Activated gamma-delta T cell treated with anti-CD3 and anti-CD28 coated beads, Interleukin-2, amount 50 U/mL, for 16 hours (primary cell): ENCODE measurements around the gene TMEM217.
"Not testable (repeated sequence)": the region's sequence is repeated elsewhere in the genome, so short reads cannot be mapped to it uniquely, and the experiment has no call there.

Source experiments
- DNase-seq: peaks from one replicate; pipeline ENCODE4 v3.0.0-alpha.2; 2020; ENCODE audit warnings: low read depth

TMEM217 gene

DNA sequence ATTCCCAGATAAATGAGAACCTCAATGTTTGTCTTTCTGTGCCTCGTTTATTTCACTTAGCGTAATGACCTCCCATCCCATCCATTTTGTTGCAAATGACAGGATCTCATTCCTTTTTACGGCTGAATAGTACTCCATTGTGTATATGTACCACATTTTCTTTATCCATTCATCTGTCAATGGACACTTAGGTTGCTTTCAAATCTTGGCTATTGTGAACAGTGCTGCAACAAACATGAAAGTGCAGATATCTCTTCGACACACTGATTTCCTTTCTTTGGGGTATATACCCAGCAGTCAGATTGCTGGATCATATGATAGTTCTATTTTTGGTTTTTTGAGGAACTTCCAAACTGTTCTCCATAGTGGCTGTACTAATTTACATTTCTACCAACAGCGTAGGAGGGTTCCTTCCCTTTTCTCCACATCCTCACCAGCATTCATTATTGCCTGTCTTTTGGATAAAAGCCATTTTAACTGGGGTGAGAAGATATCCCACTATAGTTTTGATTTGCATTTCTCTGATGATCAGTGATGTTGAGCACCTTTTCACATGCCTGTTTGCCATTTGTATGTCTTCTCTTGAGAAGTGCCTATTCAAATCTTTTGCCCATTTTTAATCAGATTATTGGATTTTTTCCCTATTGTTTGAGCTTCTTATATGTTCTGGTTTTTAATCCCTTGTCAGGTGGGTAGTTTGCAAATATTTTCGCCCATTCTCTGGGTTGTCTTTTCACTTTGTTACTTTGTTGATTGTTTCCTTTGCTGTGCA is 71.8 kb downstream of the TMEM217 start:
- not testable (repeated sequence) for DNase-seq

GRCh38 chr6:37182736-37183590 is 75.0 kb downstream of the TMEM217 start:
- DNase-seq: peak; percentile 64

DNA sequence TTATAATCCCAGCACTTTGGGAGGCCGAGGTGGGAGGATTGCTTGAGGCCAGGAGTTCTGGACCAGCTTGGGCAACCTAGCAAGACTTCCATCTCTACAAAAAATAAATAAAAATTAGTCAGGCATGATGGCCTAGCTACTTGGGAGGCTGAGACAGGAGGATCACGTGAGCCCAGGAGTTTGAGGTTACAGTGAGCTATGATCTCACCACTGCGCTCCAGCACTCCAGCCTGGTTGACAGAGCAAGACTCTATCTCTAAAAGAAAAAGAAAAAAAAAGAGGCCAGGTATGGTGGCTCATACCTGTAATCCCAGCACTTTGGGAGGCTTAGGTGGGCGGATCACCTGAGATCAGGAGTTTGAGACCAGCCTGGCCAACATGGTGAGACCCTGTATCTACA is 77.3 kb downstream of the TMEM217 start:
- DNase-seq: not testable (repeated sequence)

- no peak for DNase-seq
These were observed 77.9 kb downstream of the TMEM217 start for GRCh38 chr6:37180075-37180474.

- DNase-seq: no peak
These were observed 79.9 kb downstream of the TMEM217 start for GRCh38 chr6:37177935-37178517.

GRCh38 chr6:37177077-37177934 is 80.6 kb downstream of the TMEM217 start:
- no peak for DNase-seq

GRCh38 chr6:37176268-37177076 is 81.5 kb downstream of the TMEM217 start:
- DNase-seq: no peak

- DNase-seq: no peak
These were observed 82.3 kb downstream of the TMEM217 start for GRCh38 chr6:37175332-37176267.

- no peak for DNase-seq
These were observed 83.2 kb downstream of the TMEM217 start for GRCh38 chr6:37174515-37175331.

GRCh38 chr6:37174196-37174514 is 83.8 kb downstream of the TMEM217 start:
- no peak for DNase-seq

GRCh38 chr6:37173493-37174195 is 84.3 kb downstream of the TMEM217 start:
- DNase-seq: peak; percentile 50

DNA sequence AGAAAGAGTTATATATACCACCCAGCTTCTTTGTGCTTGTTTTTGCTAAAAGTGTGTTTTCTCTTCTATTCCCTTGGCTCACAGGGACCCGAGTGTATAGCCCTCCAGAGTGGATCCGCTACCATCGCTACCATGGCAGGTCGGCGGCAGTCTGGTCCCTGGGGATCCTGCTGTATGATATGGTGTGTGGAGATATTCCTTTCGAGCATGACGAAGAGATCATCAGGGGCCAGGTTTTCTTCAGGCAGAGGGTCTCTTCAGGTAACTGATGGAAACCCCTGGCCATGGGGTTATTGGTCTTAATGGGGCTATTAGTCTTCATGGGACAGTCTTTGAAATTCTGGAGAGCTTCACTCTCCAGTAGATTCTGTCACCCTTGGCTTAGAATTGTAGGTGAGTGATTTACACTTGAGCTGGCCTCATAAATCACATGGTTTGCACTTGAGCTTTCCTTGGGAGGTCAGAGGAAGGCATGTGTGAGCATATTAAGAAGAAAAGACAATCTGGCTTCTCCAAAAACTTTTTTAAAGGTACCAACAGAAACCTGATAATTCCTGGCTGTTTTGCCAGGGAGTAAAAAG is 84.9 kb downstream of the TMEM217 start:
- no peak for DNase-seq

DNA sequence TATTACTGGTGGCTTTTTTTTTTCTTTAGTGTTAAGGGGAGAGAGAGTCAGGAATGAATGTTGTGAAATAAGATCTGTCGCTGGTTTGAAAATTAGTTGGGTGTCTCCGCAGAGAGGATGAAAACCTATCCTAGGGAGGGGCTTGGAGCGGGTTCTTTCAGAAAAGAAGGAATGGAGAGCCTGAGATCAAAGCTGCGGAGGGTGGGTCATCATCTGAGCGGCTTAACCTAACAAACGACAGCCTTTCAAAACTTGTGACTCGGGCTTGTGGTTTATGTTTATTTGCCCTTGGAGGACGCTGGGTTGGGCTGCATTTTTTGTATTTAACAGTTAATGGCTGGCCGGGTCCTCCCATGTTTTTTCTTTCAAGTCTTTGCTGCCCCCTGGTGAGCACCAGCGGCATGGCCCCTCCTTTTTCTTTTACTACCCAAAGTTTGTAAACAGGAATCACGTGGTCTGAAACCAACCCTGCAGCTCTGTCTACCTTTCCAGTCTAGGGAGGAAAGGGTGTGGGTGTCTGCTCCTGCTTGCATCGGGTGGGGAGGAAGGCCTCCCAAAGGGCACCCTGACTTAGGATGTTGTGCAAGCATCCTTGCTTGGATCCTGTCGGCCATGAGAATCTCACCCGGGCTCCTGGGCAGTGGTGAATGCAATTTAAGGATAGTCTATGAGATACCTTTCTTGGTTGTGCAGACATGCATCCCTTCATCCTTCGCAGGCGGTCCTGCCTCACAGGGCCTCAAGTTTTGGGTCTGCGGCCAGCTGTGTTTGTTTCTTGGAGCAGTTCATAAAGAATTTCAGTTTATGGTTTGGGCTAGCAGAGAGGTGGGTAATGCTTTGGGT is 85.8 kb downstream of the TMEM217 start:
- DNase-seq: peak; percentile 86

- no peak for DNase-seq
These were observed 86.6 kb downstream of the TMEM217 start for GRCh38 chr6:37171201-37171969.

- peak; percentile 29 for DNase-seq
These were observed 87.4 kb downstream of the TMEM217 start for GRCh38 chr6:37170273-37171200.
